Measurements from ENCODE around the gene SH3RF3.

SH3RF3 gene

DNA sequence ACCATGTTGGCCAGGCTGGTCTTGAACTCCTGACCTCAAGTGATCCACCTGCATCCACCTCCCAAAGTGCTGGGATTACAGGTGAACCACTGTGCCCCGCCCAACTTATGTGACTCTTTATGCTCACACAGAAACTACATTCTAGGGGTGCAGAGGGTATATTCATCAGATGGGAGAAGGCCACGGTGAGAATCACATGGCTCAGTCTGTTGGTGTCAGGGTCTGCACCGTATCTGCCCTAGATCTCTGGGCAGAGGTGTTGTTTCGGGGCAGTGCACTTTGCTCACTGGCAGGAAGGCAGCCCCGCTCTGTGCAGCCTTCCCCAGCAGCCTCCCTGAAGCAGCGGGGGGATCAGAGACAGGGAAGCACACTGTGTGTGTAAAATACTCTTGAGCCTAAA is 76.4 kb downstream of the SH3RF3 start:
- H3K4me3 ChIP-seq (ENCODE audit: low read depth, low read length) = no peak overlapping the region
- TF ChIP-seq, protein P1, sequence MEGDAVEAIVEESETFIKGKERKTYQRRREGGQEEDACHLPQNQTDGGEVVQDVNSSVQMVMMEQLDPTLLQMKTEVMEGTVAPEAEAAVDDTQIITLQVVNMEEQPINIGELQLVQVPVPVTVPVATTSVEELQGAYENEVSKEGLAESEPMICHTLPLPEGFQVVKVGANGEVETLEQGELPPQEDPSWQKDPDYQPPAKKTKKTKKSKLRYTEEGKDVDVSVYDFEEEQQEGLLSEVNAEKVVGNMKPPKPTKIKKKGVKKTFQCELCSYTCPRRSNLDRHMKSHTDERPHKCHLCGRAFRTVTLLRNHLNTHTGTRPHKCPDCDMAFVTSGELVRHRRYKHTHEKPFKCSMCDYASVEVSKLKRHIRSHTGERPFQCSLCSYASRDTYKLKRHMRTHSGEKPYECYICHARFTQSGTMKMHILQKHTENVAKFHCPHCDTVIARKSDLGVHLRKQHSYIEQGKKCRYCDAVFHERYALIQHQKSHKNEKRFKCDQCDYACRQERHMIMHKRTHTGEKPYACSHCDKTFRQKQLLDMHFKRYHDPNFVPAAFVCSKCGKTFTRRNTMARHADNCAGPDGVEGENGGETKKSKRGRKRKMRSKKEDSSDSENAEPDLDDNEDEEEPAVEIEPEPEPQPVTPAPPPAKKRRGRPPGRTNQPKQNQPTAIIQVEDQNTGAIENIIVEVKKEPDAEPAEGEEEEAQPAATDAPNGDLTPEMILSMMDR (conservative IDR thresholded peaks at IDR 0.05; ENCODE audit: low read depth, low read length) = no peak
- DNase-seq (ENCODE audit: low read depth) = no peak

DNA sequence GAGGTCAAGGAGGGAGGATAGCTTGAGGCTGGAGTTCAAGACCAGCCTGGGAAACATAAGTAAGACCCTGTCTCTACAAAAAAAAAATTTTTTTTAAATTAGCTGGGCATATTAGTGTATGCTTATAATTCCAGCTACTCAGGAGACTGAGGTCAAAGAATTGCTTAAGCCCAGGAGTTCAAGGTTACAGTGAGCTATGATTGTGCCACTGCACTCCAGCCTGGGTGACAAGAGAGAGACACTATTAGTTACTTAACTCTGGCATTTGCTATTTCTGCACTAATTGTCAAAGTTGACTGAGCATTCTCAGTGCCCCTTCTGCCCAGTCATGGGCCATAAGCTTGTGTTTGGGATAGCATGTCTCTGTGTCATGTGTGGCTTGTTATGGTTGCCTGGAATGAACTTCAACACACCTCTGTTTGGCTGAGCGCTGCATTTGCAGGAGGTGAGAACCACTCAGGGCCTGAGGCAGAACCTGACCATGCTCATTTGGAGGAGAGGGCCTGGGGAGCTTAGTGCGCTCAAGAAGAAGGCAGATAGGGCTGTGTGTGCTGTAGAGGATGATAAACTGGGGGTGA is 77.7 kb downstream of the SH3RF3 start:
- no peak for DNase-seq (ENCODE audit: low read depth)
- TF ChIP-seq, protein P1 (conservative IDR thresholded peaks at IDR 0.05; ENCODE audit: low read depth, low read length) = no peak

DNA sequence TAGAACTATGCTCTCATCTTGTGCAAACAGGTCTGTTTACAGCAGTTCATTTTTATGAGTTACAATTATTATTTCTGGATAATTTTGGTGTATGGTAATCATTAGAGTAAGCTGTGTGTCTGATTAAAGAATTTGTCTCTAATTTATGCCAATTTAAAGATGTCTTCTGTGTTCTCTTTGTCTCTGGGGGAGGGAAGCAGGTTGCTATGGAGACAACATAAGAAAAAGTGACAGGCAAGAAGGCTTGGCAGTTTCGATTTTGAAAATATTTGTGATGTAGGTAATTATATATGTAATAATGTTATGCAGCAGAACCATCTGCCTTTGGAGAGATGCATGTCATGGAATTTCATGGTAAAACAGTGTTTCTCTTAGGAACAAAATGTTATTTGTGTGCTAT is 78.2 kb downstream of the SH3RF3 start:
- DNase-seq (ENCODE audit: low read depth) = no peak
- TF ChIP-seq, protein P1 (conservative IDR thresholded peaks at IDR 0.05; ENCODE audit: low read depth, low read length) = no peak
- no peak overlapping the region for H3K4me3 ChIP-seq (ENCODE audit: low read depth, low read length)

More for the DNA sequence above, 77.7 kb downstream of the SH3RF3 start:
- no peak overlapping the region for H3K4me3 ChIP-seq (ENCODE audit: low read depth, low read length)

DNA sequence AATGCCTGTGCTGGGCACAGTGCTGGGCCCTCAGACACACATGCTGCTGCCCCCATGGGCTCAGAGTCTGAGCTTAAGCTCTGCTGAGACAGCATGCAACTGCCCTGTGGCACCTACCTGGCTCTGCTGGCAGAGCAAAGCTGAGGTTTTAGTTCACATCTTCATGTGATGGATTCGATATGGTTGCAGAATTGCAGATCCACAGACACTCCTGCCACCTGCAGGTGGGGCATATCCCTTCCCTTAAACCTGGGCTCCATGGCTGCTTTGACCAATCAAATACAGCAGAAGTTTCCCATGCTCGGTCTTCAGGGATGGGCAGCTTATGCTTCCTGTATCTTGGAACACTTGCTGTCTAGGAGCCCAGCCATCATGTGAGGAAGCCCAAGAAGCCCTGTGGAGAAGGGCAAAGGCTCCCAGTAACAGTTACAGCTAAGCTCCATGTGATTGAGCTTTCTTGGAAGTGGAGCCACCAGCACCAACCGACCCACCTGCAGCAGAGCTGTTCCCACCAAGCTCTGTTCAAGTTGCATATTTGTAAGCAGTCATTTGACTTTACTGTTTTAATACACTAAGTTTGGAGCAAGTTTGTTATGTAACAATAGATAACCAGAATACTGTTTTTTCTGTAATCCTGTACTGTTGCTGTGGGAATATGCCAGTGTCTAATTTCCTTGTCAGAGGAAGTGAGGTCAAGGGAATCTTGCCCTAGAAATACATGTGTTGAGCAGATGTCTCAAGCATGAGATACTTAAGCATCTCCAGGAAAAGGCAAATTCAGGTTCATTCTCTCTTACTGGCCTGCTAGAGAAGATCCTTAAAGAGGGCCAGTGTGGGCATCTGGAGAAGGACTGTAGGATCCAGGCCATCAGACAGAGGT is 79.3 kb downstream of the SH3RF3 start:
- no peak overlapping the region for H3K4me3 ChIP-seq (ENCODE audit: low read depth, low read length)
- DNase-seq (ENCODE audit: low read depth) = peak; percentile 35
- TF ChIP-seq, protein P1 (conservative IDR thresholded peaks at IDR 0.05; ENCODE audit: low read depth, low read length) = peak; percentile 35

DNA sequence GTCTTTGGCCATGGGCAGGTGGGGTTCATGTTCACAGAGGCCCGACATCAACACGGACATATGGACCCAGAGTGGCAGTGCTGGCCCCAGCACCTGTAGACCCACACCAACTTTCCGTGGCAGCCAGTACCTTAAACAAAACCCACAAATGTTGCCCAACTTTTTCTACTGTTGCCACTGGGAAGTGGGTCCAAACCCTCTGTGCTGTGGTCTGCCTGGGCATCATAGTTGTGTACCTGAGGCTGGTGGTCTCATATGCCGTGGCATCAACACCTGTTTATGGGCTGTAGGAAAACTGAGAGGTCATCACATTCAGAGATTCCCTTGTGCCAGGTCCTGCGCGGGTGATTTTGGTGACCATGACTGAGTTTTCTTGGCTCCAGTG is 79.9 kb downstream of the SH3RF3 start:
- H3K4me3 ChIP-seq (ENCODE audit: low read depth, low read length) = no peak overlapping the region
- TF ChIP-seq, protein P1 (conservative IDR thresholded peaks at IDR 0.05; ENCODE audit: low read depth, low read length) = no peak
- DNase-seq (ENCODE audit: low read depth) = no peak

DNA sequence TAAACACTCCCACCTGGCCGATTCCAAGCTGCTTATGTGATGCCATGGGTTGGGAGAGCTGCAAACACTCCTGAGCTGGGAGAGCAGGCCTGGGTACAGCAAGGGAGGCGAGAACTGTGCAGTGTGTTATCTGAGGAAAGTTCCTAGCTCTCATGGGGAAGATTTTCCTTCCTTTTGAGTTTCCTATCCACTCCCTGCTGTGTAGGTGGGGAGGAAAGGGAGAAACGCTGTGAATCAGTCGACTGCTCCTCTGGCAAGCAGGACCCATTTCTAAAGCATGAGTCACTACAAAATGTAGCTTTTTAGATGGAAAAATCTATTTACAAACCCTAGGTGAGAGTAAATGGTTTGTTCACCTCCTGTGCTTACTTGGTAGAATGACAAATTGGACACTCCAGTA is 80.4 kb downstream of the SH3RF3 start:
- TF ChIP-seq, protein P1 (conservative IDR thresholded peaks at IDR 0.05; ENCODE audit: low read depth, low read length) = no peak
- no peak overlapping the region for H3K4me3 ChIP-seq (ENCODE audit: low read depth, low read length)
- DNase-seq (ENCODE audit: low read depth) = peak; percentile 76
